Right cardiac atrium (tissue), 5 donors: ENCODE measurements around the gene FGD3. TPM values are rescaled to one million over a fixed set of nuclear protein-coding genes. Genes with fewer than 3 reads are reported as not detected.
"Not testable (repeated sequence)": the region's sequence is repeated elsewhere in the genome, so short reads cannot be mapped to it uniquely, and the experiment has no call there.

ENCODE experiments used
- ATAC-seq, 2 donors: fragments of 200-7000 bp; cut with Tn5 transposase; one replicate each; pipeline versions ENCODE4 v1.8.0 to v1.9.1; 2020; ENCODE audit warnings: moderate library complexity in 2 of 2, mild to moderate bottlenecking in 1 of 2
- DNase-seq, 3 donors: peaks; one replicate each; pipeline ENCODE4 v3.0.0-alpha.2; 2020
- H3K27ac ChIP-seq: one replicate; pipeline ENCODE4 v1.5.1; 2013; ENCODE audit warnings: mild to moderate bottlenecking, low read length, control low read depth, moderate library complexity
- H3K27me3 ChIP-seq: one replicate; pipeline ENCODE4 v1.6.1; 2013; ENCODE audit not compliant: control insufficient read depth, insufficient read depth
- H3K4me1 ChIP-seq: one replicate; pipeline ENCODE4 v1.6.1; 2013; ENCODE audit warnings: low read length; ENCODE audit not compliant: control insufficient read depth, insufficient read depth
- H3K4me3 ChIP-seq: one replicate; pipeline ENCODE4 v1.5.1; 2013; ENCODE audit warnings: low read length, control low read depth
- H3K9me3 ChIP-seq: one replicate; pipeline ENCODE4 v1.6.1; 2013; ENCODE audit warnings: low read length; ENCODE audit not compliant: control insufficient read depth
- WGBS: extraction: QIAGEN DNeasy Blood & Tissue Kit; methylation state at CpG from one replicate; pipeline ENCODE4 v1.1.7; 2013; 5-methylcytosine and 5-hydroxymethylcytosine counted together
- intact Hi-C, 4 donors: fragments of 100-400 bp; cut with DNase I; formaldehyde crosslinking; loops; one replicate each; pipeline versions ENCODE4 v1.11.0 to v1.14.0; 2022 to 2023
- polyA plus RNA-seq: library from polyadenylated mRNA; stranded (reverse); fragments of 200-250 nt; gene quantifications from one replicate; pipeline ENCODE4 v1.2.3, GENCODE V29; 2013
- total RNA-seq, 4 donors: library from RNA; stranded (reverse); fragmentation: NEBNext Ultra II Directional; extraction: Animal tissue kit (Norgen Biotek cat#: 25700); gene quantifications; one replicate each; pipeline ENCODE4 v1.2.1, GENCODE V29; 2021
- donor health status: healthy with polysubstance abuse.
- donor health status: DM: no; HTN: yes; CAD: no.
- donor health status: DM: no; HTN: no; CAD: no.
- donor health status: DM: no; HTN: yes; CAD: no; lungs with severe emphysema.
- donor health status: DM: yes; HTN: yes; CAD: no.

The FGD3 gene
- total and polyA plus RNA-seq, 5 donors: 1.1 to 3.2 (median 2.9) TPM

DNA sequence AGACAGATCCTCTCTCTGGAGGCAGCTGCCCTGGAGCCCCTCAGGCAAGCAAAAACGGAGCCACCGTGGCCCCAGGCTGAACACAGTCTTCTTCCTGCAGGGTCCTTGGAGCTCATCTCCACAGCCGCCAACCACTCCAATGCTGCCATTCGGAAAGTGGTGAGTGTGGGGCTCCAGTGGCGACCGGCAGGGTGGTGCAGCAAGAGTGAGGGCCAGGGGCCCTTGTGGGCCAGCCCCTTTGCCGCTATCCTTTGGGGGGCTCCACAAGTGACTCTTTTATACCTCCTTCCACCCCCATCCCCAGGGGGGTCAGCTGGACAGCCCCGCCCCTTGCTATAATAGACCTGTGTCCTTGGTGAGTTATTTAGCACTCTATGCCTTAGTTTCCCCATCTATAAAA lies 63.8 kb downstream of the FGD3 start:
- WGBS: 91% methylated on average over 8 of the region's 8 CpGs
- H3K4me3 ChIP-seq: no peak overlapping the region
- intact Hi-C loops: no loop called here
- ATAC-seq (no peak), DNase-seq (no peak)
- no peaks in the 10 kb centered on the region for H3K27me3 ChIP-seq
- H3K27ac ChIP-seq: no peak overlapping the region
- no peaks in the 10 kb centered on the region for H3K4me1 ChIP-seq
- H3K9me3 ChIP-seq: no peaks in the 10 kb centered on the region

DNA sequence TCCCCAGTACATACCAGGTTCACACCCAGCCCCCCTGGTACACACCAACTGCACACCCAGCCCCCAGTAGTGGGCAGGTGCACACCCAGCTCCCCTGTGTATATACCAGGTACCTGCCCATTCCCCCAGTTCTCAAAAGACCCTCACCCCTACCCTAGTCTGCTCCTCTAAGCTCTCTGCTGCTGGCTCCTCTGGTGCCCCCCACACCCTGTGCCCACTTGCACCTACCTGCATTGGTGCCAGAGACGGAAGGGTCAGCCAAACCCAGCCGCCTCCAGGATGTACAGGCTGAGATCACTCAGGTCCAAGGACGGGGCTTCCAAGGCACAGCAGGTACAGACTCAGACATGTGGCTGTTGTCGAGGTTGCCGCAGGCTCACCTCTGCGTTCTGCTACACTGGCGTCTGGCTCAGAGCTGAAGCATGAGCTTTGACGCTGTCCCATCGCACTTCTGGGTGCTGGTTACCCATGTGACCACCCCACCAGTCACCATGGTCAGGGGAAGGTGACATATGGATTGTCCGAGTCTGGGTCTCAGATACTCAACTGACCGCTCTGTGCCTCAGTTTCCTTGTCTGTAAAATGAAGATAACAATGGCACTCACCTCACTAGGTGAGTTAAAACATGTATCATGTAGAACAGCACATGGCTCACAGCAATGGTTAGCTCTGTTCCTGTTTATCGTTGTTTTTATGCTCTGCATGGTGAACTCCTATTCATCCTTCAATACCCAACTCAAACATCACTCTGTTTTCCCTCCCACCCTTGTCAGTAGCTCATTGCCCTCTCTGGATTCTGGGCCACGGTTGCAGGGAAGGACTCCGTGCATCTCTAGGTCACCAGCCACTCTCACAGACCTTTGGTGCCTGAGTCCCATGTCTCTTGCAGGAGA lies 65.9 kb downstream of the FGD3 start:
- DNase-seq: no peak
- WGBS: 93% methylated on average over 14 of the region's 14 CpGs
- no peaks in the 10 kb centered on the region for H3K4me1 ChIP-seq
- no peak overlapping the region for H3K4me3 ChIP-seq
- intact Hi-C loops: no loop called here
- H3K27me3 ChIP-seq: no peaks in the 10 kb centered on the region
- H3K9me3 ChIP-seq: no peaks in the 10 kb centered on the region
- no peak for ATAC-seq
- no peak overlapping the region for H3K27ac ChIP-seq

GRCh38 chr9:93013856-93014582 lies 66.7 kb downstream of the FGD3 start:
- ATAC-seq: no peak
- Histone ChIP-seq H3K4me3 (no peak overlapping the region), H3K27me3 (no peaks in the 10 kb centered on the region), H3K4me1 (no peaks in the 10 kb centered on the region), H3K9me3 (no peaks in the 10 kb centered on the region), H3K27ac (no peak overlapping the region)
- WGBS: 73% methylated on average over 13 of the region's 13 CpGs
- intact Hi-C loops: no loop called here
- no peak for DNase-seq

DNA sequence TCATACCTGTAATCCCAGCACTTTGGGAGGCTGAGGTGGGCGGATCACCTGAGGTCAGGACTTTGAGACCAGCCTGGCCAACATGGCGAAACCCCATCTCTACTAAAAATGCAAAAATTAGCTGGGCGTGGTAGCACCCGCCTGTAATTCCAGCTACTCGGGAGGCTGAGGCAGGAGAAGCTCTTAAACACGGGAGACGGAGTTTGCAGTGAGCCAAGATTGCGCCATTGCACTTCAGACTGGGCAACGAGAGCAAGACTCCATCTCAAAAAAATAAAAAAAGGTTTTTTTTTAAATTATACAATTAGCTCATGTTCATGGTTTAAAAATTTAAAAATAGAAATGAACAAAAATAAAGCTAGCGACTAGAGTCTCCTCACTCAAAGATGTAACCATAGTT lies 67.9 kb downstream of the FGD3 start:
- H3K27ac ChIP-seq, ATAC-seq, DNase-seq, intact Hi-C loops, H3K9me3 ChIP-seq, H3K4me3 ChIP-seq, H3K4me1 ChIP-seq, H3K27me3 ChIP-seq: not testable (repeated sequence)
- WGBS: 86% methylated on average over 10 of the region's 10 CpGs

GRCh38 chr9:93017621-93018020 lies 70.3 kb downstream of the FGD3 start:
- Histone ChIP-seq H3K27me3 (no peaks in the 10 kb centered on the region), H3K27ac (no peak overlapping the region), H3K4me1 (no peaks in the 10 kb centered on the region), H3K9me3 (no peaks in the 10 kb centered on the region), H3K4me3 (no peak overlapping the region)
- 96% methylated on average over 9 of the region's 9 CpGs for WGBS
- intact Hi-C loops: no loop called here
- DNase-seq (no peak), ATAC-seq (no peak)

GRCh38 chr9:93020151-93020550 lies 72.8 kb downstream of the FGD3 start:
- no peak overlapping the region for H3K27ac ChIP-seq
- intact Hi-C loops: no loop called here
- H3K9me3 ChIP-seq: no peaks in the 10 kb centered on the region
- 95% methylated on average over 11 of the region's 11 CpGs for WGBS
- ATAC-seq (no peak), DNase-seq (no peak)
- no peaks in the 10 kb centered on the region for H3K4me1 ChIP-seq
- H3K27me3 ChIP-seq: no peaks in the 10 kb centered on the region
- H3K4me3 ChIP-seq: no peak overlapping the region

DNA sequence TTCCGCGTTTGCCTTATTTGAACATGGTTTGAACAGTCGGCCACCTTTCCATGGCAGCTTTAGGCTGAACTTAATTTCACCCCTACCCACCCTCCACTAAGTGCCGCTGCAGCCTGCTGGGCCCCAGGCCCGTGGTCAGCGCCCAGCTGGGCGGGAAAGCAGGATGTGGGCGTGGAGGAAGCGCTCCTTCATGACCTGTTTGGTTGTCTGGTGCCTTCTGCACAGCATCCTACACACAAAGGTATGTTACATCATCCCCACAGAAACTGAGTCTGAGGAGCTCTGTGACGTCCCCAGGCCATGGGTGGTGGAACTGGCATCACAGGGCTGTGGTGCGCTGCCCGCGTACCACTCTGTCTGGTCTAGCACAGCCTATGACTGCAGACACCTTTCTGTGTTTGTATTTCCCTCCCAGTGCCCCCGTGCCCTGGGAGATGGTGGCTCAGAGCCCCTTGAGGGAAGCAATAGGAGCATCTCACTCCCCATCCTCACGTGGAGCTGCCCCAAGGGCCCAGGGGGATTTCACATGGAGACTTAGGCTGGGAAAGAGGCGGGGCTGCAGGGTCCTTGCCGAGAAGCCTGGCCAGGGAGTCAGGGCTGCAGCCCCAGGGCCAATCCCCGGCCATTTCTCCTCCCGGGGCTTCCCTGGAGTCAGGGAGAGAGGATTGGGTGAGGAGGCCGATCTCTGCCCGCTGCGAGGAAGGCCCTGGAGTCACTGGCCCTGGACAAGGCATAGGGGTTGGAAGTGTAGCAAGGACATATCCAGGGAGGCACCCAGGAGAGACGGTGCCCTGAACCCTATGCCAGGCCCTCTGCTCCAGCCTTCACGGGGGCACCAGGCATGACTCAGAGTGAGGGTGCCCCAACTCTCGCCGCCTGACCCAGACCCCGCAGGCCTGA lies 73.7 kb downstream of the FGD3 start:
- intact Hi-C loops: no loop called here
- 76% methylated on average over 27 of the region's 27 CpGs for WGBS

GRCh38 chr9:93022066-93022465 lies 74.7 kb downstream of the FGD3 start:
- Histone ChIP-seq H3K9me3 (no peaks in the 10 kb centered on the region), H3K4me3 (no peak overlapping the region), H3K4me1 (no peaks in the 10 kb centered on the region), H3K27ac (no peak overlapping the region), H3K27me3 (no peaks in the 10 kb centered on the region)
- DNase-seq (peak in 1 of 3 donors; percentile 17), ATAC-seq (no peak)
- 88% methylated on average over 9 of the region's 9 CpGs for WGBS
- intact Hi-C loops: no loop called here

More for the DNA sequence above, 73.7 kb downstream of the FGD3 start:
- no peaks in the 10 kb centered on the region for H3K4me1 ChIP-seq
- H3K9me3 ChIP-seq: no peaks in the 10 kb centered on the region
- H3K27me3 ChIP-seq: no peaks in the 10 kb centered on the region
- peak in 1 of 2 donors; percentile 35 for ATAC-seq
- H3K27ac ChIP-seq: no peak overlapping the region
- DNase-seq: no peak
- H3K4me3 ChIP-seq: no peak overlapping the region

DNA sequence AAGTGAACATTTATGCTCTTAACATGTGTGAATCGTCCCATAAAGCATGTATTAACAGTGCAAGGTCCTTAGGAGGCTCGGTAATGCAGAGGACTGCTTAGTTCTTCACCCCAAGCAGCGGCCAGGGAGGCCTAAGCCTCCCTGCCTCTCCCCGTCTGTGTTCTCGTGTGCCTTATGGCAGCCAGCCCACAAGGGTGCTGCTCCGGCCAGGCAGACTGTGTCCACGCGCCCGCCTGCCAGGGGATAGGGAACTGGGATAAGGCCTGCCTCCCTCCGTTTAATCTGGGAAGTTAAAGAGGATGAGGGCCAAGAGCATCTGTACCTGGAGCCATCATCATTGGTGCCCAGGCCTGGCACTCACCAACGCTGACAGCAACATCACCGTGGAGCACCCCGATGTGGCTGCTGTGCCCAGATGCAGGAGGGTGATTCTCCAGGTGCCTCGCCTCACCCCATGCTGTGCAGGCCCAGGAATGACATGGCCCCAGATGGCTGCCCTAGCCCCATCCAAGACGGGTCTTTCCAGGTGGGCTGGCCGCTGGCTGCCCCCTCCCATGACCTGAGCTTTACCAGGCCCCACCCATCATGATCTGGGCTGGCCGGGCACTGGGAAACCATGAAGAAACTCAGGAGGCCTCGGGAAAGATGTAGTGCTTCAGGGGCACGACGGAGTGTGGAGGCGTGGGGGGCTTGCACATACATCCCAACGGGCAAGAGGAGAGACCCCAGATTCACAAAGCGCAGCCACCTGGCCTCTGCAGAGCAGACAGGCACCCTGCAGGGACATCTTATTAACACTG lies 75.6 kb downstream of the FGD3 start:
- no peaks in the 10 kb centered on the region for H3K4me1 ChIP-seq
- H3K27me3 ChIP-seq: no peaks in the 10 kb centered on the region
- peak in 1 of 3 donors; percentile 35 for DNase-seq
- ATAC-seq: no peak
- no peak overlapping the region for H3K27ac ChIP-seq
- 91% methylated on average over 23 of the region's 23 CpGs for WGBS
- intact Hi-C loops: no loop called here
- H3K4me3 ChIP-seq: no peak overlapping the region
- H3K9me3 ChIP-seq: no peaks in the 10 kb centered on the region

GRCh38 chr9:93023521-93023815 lies 76.1 kb downstream of the FGD3 start:
- intact Hi-C loops: no loop called here
- 76% methylated on average over 4 of the region's 4 CpGs for WGBS
- Histone ChIP-seq H3K27ac (no peak overlapping the region), H3K4me3 (no peak overlapping the region), H3K27me3 (no peaks in the 10 kb centered on the region), H3K9me3 (no peaks in the 10 kb centered on the region), H3K4me1 (no peaks in the 10 kb centered on the region)
- peak in 1 of 3 donors; percentile 19 for DNase-seq
- ATAC-seq: no peak
